Ishikawa (cell line): Measurements from ENCODE around the gene CCN2.

Experiments used
- CEBPB ChIP-seq: IDR thresholded peaks from 2 replicates; pipeline ENCODE4 v1.6.1; 2012
- CREB1 ChIP-seq: IDR thresholded peaks from 2 replicates; pipeline ENCODE4 v1.6.1; 2012; ENCODE audit warnings: low read depth
- EGR1 ChIP-seq: IDR thresholded peaks from 2 replicates; pipeline ENCODE4 v1.6.1; 2012
- EP300 ChIP-seq: IDR thresholded peaks from 2 replicates; pipeline ENCODE4 v1.6.1; 2012; ENCODE audit warnings: borderline replicate concordance
- FOXM1 ChIP-seq: IDR thresholded peaks from 2 replicates; pipeline ENCODE4 v1.6.1; 2012; ENCODE audit warnings: low read depth, borderline replicate concordance
- NFIC ChIP-seq: IDR thresholded peaks from 2 replicates; pipeline ENCODE4 v1.6.1; 2012
- RAD21 ChIP-seq: IDR thresholded peaks from 2 replicates; pipeline ENCODE4 v1.6.1; 2012; ENCODE audit warnings: low read depth
- TAF1 ChIP-seq: IDR thresholded peaks from 2 replicates; pipeline ENCODE4 v1.6.1; 2012; ENCODE audit warnings: low read depth, mild to moderate bottlenecking
- TCF12 ChIP-seq: IDR thresholded peaks from 2 replicates; pipeline ENCODE4 v1.6.1; 2012; ENCODE audit warnings: low read depth
- TEAD4 ChIP-seq: IDR thresholded peaks from 2 replicates; pipeline ENCODE4 v1.6.1; 2012
- YY1 ChIP-seq: IDR thresholded peaks from 2 replicates; pipeline ENCODE4 v1.6.1; 2012; ENCODE audit warnings: low read depth
- ZBTB7A ChIP-seq: IDR thresholded peaks from 2 replicates; pipeline ENCODE4 v1.6.1; 2012; ENCODE audit warnings: low read depth
- TF ChIP-seq, protein P1 (sequence below): IDR thresholded peaks from 2 replicates; pipeline ENCODE4 v1.6.1; 2012; ENCODE audit warnings: low read depth, mild to moderate bottlenecking
- TF ChIP-seq, protein P2 (sequence below): IDR thresholded peaks from 2 replicates; pipeline ENCODE4 v1.6.1; 2012
- TF ChIP-seq, protein P3 (sequence below): IDR thresholded peaks from 2 replicates; pipeline ENCODE4 v1.6.1; 2012

The CCN2 gene

DNA sequence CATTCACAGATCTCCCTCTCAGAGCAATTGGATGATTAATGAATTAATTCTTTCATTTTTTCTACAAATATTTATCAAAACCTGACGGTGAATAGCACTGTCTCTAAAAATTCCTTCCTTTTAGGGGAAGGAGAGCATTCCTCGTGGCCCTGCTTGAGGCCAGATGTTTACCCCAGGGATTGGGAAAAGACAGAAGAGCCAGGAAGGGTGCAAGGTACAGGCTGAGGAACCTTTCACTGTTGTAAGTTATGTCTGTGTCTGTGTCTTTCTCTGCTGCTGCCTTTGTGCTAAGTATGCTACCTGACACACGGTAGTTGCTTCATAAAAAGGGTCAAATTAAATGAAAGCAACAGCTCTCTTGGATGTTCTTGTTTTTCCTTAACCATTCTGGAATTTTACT is 27.4 kb upstream of the CCN2 start:
- TF ChIP-seq TEAD4 = no peak
- TF ChIP-seq CEBPB = no peak
- TF ChIP-seq EP300 = no peak
- no peak for TF ChIP-seq FOXM1

DNA sequence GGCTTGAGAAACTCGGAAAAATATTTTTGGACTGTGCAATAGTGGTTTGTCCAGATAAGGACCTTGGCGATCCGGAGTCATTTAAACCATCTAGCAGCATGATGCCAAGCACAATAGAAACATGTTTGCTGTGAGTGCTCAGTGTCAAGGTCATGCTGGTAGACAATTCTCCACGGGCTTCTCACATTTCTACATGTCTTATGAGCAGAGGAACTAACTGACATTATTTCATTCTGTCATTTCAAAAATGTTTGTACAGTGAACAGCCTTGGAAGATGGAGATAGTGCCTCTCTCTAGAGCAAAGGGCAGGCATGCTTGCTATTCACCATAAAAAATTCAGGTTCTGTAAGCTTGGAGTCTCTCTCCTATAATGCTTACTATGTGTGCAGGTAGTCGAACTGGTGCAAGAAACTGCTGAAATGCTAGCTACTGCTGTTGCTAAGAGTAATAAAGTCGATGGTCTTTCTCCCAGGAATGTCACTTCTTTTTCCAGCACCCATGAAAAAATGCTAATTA is 25.4 kb upstream of the CCN2 start:
- TF ChIP-seq CEBPB = no peak
- TF ChIP-seq, protein P1, sequence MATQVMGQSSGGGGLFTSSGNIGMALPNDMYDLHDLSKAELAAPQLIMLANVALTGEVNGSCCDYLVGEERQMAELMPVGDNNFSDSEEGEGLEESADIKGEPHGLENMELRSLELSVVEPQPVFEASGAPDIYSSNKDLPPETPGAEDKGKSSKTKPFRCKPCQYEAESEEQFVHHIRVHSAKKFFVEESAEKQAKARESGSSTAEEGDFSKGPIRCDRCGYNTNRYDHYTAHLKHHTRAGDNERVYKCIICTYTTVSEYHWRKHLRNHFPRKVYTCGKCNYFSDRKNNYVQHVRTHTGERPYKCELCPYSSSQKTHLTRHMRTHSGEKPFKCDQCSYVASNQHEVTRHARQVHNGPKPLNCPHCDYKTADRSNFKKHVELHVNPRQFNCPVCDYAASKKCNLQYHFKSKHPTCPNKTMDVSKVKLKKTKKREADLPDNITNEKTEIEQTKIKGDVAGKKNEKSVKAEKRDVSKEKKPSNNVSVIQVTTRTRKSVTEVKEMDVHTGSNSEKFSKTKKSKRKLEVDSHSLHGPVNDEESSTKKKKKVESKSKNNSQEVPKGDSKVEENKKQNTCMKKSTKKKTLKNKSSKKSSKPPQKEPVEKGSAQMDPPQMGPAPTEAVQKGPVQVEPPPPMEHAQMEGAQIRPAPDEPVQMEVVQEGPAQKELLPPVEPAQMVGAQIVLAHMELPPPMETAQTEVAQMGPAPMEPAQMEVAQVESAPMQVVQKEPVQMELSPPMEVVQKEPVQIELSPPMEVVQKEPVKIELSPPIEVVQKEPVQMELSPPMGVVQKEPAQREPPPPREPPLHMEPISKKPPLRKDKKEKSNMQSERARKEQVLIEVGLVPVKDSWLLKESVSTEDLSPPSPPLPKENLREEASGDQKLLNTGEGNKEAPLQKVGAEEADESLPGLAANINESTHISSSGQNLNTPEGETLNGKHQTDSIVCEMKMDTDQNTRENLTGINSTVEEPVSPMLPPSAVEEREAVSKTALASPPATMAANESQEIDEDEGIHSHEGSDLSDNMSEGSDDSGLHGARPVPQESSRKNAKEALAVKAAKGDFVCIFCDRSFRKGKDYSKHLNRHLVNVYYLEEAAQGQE = no peak
- TF ChIP-seq CREB1 = no peak
- TF ChIP-seq, protein P2, sequence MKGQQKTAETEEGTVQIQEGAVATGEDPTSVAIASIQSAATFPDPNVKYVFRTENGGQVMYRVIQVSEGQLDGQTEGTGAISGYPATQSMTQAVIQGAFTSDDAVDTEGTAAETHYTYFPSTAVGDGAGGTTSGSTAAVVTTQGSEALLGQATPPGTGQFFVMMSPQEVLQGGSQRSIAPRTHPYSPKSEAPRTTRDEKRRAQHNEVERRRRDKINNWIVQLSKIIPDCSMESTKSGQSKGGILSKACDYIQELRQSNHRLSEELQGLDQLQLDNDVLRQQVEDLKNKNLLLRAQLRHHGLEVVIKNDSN = no peak
- no peak for TF ChIP-seq RAD21
- no peak for TF ChIP-seq YY1
- no peak for TF ChIP-seq NFIC
- TF ChIP-seq, protein P3, sequence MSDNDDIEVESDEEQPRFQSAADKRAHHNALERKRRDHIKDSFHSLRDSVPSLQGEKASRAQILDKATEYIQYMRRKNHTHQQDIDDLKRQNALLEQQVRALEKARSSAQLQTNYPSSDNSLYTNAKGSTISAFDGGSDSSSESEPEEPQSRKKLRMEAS = no peak

DNA sequence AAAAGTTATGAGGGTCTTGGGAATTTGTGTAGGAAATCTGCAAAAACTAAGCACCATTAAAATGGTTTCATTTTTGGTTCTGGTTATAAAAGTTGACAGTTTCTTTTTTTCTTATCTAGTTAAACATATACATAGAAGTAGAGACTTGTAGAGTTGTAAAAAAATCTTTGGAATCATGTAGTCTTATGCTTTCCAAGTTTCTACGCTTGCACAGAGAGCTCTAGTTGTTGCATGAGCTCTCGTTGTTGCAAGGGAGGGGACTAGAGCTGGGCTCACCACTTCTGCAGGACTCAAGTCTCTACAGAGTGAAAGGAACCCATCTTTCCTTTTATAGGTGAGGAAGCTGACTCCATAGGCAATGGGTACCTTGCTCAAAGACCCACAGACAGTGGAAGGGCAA is 21.6 kb upstream of the CCN2 start:
- TF ChIP-seq YY1 = no peak
- TF ChIP-seq TAF1 = no peak
- TF ChIP-seq NFIC = no peak
- TF ChIP-seq, protein P2 = no peak
- TF ChIP-seq RAD21 = no peak
- TF ChIP-seq TCF12 = no peak

DNA sequence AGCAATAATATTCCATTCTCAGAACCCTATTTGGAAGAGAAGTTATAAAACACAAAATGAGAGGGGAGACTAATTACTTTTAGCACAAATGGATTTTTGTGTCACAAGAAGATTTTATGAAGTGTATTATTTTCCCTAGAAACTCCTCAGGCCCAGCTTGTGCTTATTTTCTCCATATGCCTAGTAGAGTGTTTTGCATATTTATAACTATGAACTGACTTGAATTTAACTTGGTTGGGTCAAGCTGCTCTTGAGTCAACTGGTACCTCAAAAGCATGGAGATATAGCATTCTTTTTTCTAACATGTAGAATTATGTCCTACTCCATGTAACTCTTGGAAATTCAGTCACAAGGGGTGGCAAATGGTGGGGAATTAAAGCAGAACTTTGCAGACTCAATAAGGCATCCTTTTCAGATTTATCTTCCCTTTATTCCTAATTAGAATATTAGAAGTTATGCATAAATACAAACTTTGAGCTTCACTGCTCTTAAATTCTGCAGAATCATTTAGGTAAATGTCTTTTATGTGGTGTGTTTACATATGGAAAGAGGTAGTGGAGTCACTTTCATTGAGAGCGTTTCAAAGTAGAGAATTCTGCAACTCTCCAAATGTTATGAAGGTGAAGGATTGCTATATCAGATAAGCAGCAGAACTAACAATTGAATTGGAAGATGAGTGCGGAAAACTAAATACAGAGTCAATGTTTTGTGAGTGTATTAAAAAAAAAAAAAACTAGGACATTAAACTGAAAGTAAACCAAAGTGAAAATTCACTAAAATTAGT is 19.1 kb upstream of the CCN2 start:
- TF ChIP-seq NFIC = no peak

DNA sequence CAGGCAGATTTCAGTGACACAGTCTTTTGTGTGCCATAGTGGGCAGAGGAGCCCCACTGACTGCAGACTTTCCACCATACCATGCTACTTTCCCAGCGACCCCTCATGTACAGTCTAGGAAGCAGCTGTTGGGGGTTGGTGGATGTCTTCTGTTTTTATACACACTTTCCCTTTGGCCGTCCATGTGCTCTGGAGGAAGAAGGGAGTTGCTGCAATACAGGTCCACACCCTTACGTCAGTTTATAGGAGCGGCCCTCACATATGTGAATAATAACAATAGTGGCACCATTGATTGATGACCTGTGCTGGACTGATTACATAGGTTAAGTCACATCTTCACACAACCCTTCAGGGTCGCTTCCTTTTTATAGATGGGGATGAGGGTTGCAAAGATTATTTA is 17.5 kb upstream of the CCN2 start:
- TF ChIP-seq TAF1 (no peak), TCF12 (no peak), EP300 (no peak), CEBPB (no peak), FOXM1 (no peak), EGR1 (no peak), RAD21 (no peak), TEAD4 (no peak), NFIC (no peak), CREB1 (no peak), YY1 (no peak), ZBTB7A (no peak)
- TF ChIP-seq, protein P3 = no peak
- TF ChIP-seq, protein P2 = no peak
- TF ChIP-seq, protein P1 = no peak

DNA sequence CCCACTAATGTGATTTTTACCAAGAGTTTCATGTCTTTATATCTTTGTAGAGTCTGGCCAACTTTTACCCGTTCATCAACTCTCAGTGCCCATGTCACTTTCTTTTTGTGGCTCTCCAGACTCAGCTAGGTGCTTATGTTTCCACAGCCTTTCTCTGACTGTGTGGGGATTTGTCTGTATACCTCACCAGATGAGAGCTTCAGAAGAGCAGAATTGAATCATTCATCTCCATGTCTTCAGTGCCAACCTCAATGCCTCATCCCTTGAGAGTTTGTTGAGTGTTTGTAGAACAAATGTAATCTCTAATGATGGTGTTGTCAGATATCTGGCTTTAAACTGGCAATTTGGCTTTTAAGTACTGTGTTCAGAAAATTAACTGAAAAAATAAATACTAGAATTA is 16.8 kb upstream of the CCN2 start:
- TF ChIP-seq CREB1 (no peak), RAD21 (no peak), EGR1 (no peak), YY1 (no peak), TEAD4 (no peak), CEBPB (no peak)
- TF ChIP-seq, protein P3 = no peak
